GM23338 (cell line): ENCODE measurements around the gene ABHD5. TPM values are rescaled to one million over a fixed set of nuclear protein-coding genes. Genes with fewer than 3 reads are reported as not detected.

Experiments
- ATAC-seq: fragments of 200-7000 bp; cut with Tn5 transposase; 3 replicates; pipeline ENCODE4 v1.9.1; 2020
- DNase-seq: peaks from one replicate; pipeline ENCODE4 v3.0.0-alpha.2; 2015; ENCODE audit warnings: low spot score
- H2AFZ ChIP-seq: fragments of 200-600 bp; sonication (generic); 2 replicates; pipeline ENCODE4 v1.8.0; 2016; ENCODE audit warnings: antibody characterized with exemption, mild to moderate bottlenecking, moderate library complexity
- H3F3A ChIP-seq: fragments of 200-600 bp; sonication (generic); replicated peaks from 2 replicates; pipeline ENCODE4 v1.8.0; 2017; ENCODE audit warnings: antibody characterized with exemption, mixed run types, low read depth
- H3K27ac ChIP-seq: fragments of 200-600 bp; sonication (generic); 2 replicates; pipeline ENCODE4 v1.6.1; 2016; ENCODE audit warnings: low read depth
- H3K27me3 ChIP-seq: fragments of 200-600 bp; sonication (generic); 2 replicates; pipeline ENCODE4 v1.8.0; 2016; ENCODE audit warnings: mild to moderate bottlenecking, mixed run types, moderate library complexity; ENCODE audit not compliant: insufficient read depth
- H3K36me3 ChIP-seq: fragments of 200-600 bp; sonication (generic); 2 replicates; pipeline ENCODE4 v1.8.0; 2016; ENCODE audit warnings: mild to moderate bottlenecking; ENCODE audit not compliant: insufficient read depth
- H3K4me1 ChIP-seq: fragments of 200-600 bp; sonication (generic); 2 replicates; pipeline ENCODE4 v1.8.0; 2016; ENCODE audit warnings: mild to moderate bottlenecking, moderate library complexity; ENCODE audit not compliant: insufficient read depth
- H3K4me2 ChIP-seq: fragments of 200-600 bp; sonication (generic); 2 replicates; pipeline ENCODE4 v1.7.1; 2017; ENCODE audit warnings: mixed run types
- H3K4me3 ChIP-seq: fragments of 200-600 bp; sonication (generic); 2 replicates; pipeline ENCODE4 v1.6.1; 2016; ENCODE audit warnings: mixed run types
- H3K79me2 ChIP-seq: fragments of 200-600 bp; sonication (generic); replicated peaks from 2 replicates; pipeline ENCODE4 v1.8.0; 2017; ENCODE audit warnings: mild to moderate bottlenecking; ENCODE audit not compliant: insufficient read depth
- H3K9me2 ChIP-seq: fragments of 200-600 bp; sonication (generic); 2 replicates; pipeline ENCODE4 v1.8.0; 2017; ENCODE audit not compliant: insufficient read depth
- H4K20me1 ChIP-seq: fragments of 200-600 bp; sonication (generic); replicated peaks from 2 replicates; pipeline ENCODE4 v1.8.0; 2017; ENCODE audit warnings: mild to moderate bottlenecking; ENCODE audit not compliant: insufficient read depth
- H3K27ac Mint-ChIP-seq: 2 replicates; pipeline ENCODE4 v1.8.0; 2020; ENCODE audit warnings: inconsistent platforms, mild to moderate bottlenecking, moderate library complexity, mixed read lengths
- H3K27me3 Mint-ChIP-seq: 3 replicates; pipeline ENCODE4 v1.8.0; 2022; ENCODE audit warnings: low read depth, mild to moderate bottlenecking, moderate library complexity, mixed read lengths, inconsistent platforms; ENCODE audit not compliant: insufficient read depth, poor library complexity
- H3K36me3 Mint-ChIP-seq: 3 replicates; pipeline ENCODE4 v1.8.0; 2021; ENCODE audit warnings: low read depth, mild to moderate bottlenecking, inconsistent platforms, moderate library complexity, mixed read lengths
- H3K4me1 Mint-ChIP-seq: 3 replicates; pipeline ENCODE4 v1.8.0; 2020; ENCODE audit warnings: mild to moderate bottlenecking, inconsistent platforms, mixed read lengths
- H3K4me3 Mint-ChIP-seq: 3 replicates; pipeline ENCODE4 v1.8.0; 2021; ENCODE audit warnings: moderate library complexity, mild to moderate bottlenecking, inconsistent platforms, mixed read lengths
- H3K9me3 Mint-ChIP-seq: 3 replicates; pipeline ENCODE4 v1.8.0; 2020; ENCODE audit warnings: moderate library complexity, mild to moderate bottlenecking, inconsistent platforms, mixed read lengths
- CREB1 ChIP-seq: fragments of 250-450 bp; sonication (Bioruptor Pico); IDR thresholded peaks from 2 replicates; pipeline ENCODE4 v1.5.0; 2020; ENCODE audit warnings: low read depth, mild to moderate bottlenecking, moderate library complexity
- EZH2 ChIP-seq: fragments of 200-600 bp; sonication (generic); IDR thresholded peaks from one replicate; pipeline ENCODE4 v1.8.0; 2017; ENCODE audit warnings: antibody characterized with exemption, mild to moderate bottlenecking, low read depth; ENCODE audit not compliant: unreplicated experiment
- EZH2phosphoT487 ChIP-seq: fragments of 200-600 bp; sonication (generic); IDR thresholded peaks from one replicate; pipeline ENCODE4 v1.8.1; 2018; ENCODE audit warnings: antibody characterized with exemption; ENCODE audit not compliant: unreplicated experiment
- JUNB ChIP-seq: IDR thresholded peaks from one replicate; pipeline ENCODE4 v1.6.1; 2016; ENCODE audit warnings: antibody characterized with exemption; ENCODE audit not compliant: unreplicated experiment
- NANOG ChIP-seq: IDR thresholded peaks from 2 replicates; pipeline ENCODE4 v1.6.1; 2016; ENCODE audit warnings: antibody characterized with exemption, borderline replicate concordance
- POLR2AphosphoS5 ChIP-seq: IDR thresholded peaks from 2 replicates; pipeline ENCODE4 v1.6.1; 2016; ENCODE audit warnings: antibody characterized with exemption, low read depth
- STAT1 ChIP-seq: IDR thresholded peaks from one replicate; pipeline ENCODE4 v1.6.1; 2016; ENCODE audit warnings: antibody characterized with exemption; ENCODE audit not compliant: unreplicated experiment
- ZNF114 ChIP-seq: fragments of 250-450 bp; sonication (Bioruptor Pico); IDR thresholded peaks from 2 replicates; pipeline ENCODE4 v1.5.0; 2020; ENCODE audit warnings: mild to moderate bottlenecking, moderate library complexity
- ZNF331 ChIP-seq: fragments of 250-450 bp; sonication (Bioruptor Pico); IDR thresholded peaks from 2 replicates; pipeline ENCODE4 v1.5.0; 2020; ENCODE audit warnings: low read depth, mild to moderate bottlenecking, moderate library complexity
- polyA plus RNA-seq: library from polyadenylated mRNA; unstranded; fragments of >200 nt; fragmentation: Nextera tagmentation; extraction: Ambion mirVana; gene quantifications from 2 replicates; pipeline ENCODE4 v1.2.1, GENCODE V29; 2016
- total RNA-seq: library from RNA; depleted of rRNA; stranded (reverse); fragments of >200 nt; shearing (Covaris generic); gene quantifications from 2 replicates; pipeline ENCODE4 v1.2.3, GENCODE V29; 2014
- TF ChIP-seq, protein P1 (sequence below): IDR thresholded peaks from 2 replicates; pipeline ENCODE4 v1.6.1; 2016; ENCODE audit warnings: antibody characterized with exemption
- TF ChIP-seq, protein P2 (sequence below), 2 experiments: fragments of 200-600 bp in 1 of 2; sonication (generic) in 1 of 2; conservative IDR thresholded peaks; 2 replicates each; pipeline versions ENCODE4 v1.5.1 to v1.6.1; 2016 to 2017; ENCODE audit warnings: antibody characterized with exemption in 2 of 2, low read depth in 2 of 2, mild to moderate bottlenecking in 2 of 2, moderate library complexity in 1 of 2
- TF ChIP-seq, protein P3 (sequence below): fragments of 250-450 bp; sonication (Bioruptor Pico); IDR thresholded peaks from 2 replicates; pipeline ENCODE4 v1.5.0; 2020; ENCODE audit warnings: mild to moderate bottlenecking, moderate library complexity
- TF ChIP-seq, protein P4 (sequence below): IDR thresholded peaks from one replicate; pipeline ENCODE4 v1.6.1; 2018; ENCODE audit warnings: antibody characterized with exemption; ENCODE audit not compliant: unreplicated experiment

The ABHD5 gene
- total and polyA plus RNA-seq, 2 experiments from 2014 or later, result 12.1 to 12.3 TPM

DNA sequence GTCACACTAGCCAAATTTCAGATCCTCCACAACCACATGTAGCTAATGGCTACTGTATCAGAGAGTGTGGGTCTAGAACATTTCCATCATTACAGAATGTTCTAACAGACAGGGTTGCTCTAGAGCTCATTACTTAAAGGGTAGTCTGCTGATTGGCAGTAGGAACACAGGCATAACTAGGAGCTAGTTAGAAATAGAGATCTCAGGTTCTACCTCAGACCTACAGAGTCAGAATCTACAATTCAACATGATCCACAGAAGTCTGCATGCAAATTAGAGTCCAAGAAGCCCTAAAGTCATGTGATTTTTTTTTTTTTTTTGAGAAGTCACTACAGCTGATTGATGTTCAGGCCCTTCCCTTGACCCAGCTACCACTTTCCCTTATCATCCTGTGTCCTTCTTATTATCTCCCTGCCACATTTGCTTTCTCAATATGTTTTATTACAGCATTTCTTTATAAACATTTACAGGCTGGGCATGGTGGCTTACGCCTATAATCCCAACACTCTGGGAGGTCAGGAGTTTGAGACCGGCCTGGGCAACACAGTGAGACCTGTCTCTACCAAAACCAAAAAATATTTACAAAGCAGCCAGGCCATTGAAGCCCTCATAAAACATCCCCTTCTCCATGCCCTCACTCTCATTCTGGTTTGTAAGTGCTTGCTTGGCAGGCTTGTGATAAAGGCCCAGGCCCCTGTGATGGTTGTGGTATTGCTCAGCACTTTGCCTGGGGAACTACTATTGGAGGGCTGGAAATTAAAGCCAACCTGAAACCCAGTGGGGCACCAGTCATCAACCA is 3.8 kb upstream of the ABHD5 start:
- Histone ChIP-seq H3F3A (0 out of 2 replicates have a peak, but pooled peaks cover 4% of the 10 kb centered on the region), H2AFZ (no peak overlapping the region), H3K79me2 (peaks cover 2% of the 10 kb centered on the region; the same call in 1 of the 2 replicates), H3K27me3 (no peaks in the 10 kb centered on the region), H4K20me1 (no peaks in the 10 kb centered on the region), H3K4me2 (no peak overlapping the region), H3K9me2 (0 out of 2 replicates have a peak, but pooled peaks cover 5% of the 10 kb centered on the region), H3K36me3 (no peaks in the 10 kb centered on the region), H3K4me1 (peaks cover 12% of the 10 kb centered on the region), H3K4me3 (no peak overlapping the region), H3K27ac (no peak overlapping the region)
- peaks cover 4% of the 10 kb centered on the region for H3K27me3 Mint-ChIP-seq
- no peak overlapping the region for H3K4me3 Mint-ChIP-seq
- peaks cover 11% of the 10 kb centered on the region; the same call in 2 of the 3 replicates for H3K9me3 Mint-ChIP-seq
- H3K36me3 Mint-ChIP-seq, result peaks cover 13% of the 10 kb centered on the region; the same call in 2 of the 3 replicates
- H3K27ac Mint-ChIP-seq, result no peak overlapping the region
- DNase-seq (no peak), ATAC-seq (no peak)
- peaks cover 13% of the 10 kb centered on the region; the same call in 2 of the 3 replicates for H3K4me1 Mint-ChIP-seq
- TF ChIP-seq NANOG (no peak), JUNB (no peak), STAT1 (no peak), ZNF114 (CRISPR knock-in tag) (no peak), POLR2AphosphoS5 (no peak), ZNF331 (no peak), EZH2 (no peak), EZH2phosphoT487 (no peak), CREB1 (CRISPR knock-in tag) (no peak)
- TF ChIP-seq, protein P1, sequence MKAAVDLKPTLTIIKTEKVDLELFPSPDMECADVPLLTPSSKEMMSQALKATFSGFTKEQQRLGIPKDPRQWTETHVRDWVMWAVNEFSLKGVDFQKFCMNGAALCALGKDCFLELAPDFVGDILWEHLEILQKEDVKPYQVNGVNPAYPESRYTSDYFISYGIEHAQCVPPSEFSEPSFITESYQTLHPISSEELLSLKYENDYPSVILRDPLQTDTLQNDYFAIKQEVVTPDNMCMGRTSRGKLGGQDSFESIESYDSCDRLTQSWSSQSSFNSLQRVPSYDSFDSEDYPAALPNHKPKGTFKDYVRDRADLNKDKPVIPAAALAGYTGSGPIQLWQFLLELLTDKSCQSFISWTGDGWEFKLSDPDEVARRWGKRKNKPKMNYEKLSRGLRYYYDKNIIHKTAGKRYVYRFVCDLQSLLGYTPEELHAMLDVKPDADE, result no peak
- TF ChIP-seq, protein P2, sequence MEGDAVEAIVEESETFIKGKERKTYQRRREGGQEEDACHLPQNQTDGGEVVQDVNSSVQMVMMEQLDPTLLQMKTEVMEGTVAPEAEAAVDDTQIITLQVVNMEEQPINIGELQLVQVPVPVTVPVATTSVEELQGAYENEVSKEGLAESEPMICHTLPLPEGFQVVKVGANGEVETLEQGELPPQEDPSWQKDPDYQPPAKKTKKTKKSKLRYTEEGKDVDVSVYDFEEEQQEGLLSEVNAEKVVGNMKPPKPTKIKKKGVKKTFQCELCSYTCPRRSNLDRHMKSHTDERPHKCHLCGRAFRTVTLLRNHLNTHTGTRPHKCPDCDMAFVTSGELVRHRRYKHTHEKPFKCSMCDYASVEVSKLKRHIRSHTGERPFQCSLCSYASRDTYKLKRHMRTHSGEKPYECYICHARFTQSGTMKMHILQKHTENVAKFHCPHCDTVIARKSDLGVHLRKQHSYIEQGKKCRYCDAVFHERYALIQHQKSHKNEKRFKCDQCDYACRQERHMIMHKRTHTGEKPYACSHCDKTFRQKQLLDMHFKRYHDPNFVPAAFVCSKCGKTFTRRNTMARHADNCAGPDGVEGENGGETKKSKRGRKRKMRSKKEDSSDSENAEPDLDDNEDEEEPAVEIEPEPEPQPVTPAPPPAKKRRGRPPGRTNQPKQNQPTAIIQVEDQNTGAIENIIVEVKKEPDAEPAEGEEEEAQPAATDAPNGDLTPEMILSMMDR (conservative IDR thresholded peaks at IDR 0.05; ENCODE audit: low read depth in 2 of 2), result no peak
- TF ChIP-seq, protein P3, sequence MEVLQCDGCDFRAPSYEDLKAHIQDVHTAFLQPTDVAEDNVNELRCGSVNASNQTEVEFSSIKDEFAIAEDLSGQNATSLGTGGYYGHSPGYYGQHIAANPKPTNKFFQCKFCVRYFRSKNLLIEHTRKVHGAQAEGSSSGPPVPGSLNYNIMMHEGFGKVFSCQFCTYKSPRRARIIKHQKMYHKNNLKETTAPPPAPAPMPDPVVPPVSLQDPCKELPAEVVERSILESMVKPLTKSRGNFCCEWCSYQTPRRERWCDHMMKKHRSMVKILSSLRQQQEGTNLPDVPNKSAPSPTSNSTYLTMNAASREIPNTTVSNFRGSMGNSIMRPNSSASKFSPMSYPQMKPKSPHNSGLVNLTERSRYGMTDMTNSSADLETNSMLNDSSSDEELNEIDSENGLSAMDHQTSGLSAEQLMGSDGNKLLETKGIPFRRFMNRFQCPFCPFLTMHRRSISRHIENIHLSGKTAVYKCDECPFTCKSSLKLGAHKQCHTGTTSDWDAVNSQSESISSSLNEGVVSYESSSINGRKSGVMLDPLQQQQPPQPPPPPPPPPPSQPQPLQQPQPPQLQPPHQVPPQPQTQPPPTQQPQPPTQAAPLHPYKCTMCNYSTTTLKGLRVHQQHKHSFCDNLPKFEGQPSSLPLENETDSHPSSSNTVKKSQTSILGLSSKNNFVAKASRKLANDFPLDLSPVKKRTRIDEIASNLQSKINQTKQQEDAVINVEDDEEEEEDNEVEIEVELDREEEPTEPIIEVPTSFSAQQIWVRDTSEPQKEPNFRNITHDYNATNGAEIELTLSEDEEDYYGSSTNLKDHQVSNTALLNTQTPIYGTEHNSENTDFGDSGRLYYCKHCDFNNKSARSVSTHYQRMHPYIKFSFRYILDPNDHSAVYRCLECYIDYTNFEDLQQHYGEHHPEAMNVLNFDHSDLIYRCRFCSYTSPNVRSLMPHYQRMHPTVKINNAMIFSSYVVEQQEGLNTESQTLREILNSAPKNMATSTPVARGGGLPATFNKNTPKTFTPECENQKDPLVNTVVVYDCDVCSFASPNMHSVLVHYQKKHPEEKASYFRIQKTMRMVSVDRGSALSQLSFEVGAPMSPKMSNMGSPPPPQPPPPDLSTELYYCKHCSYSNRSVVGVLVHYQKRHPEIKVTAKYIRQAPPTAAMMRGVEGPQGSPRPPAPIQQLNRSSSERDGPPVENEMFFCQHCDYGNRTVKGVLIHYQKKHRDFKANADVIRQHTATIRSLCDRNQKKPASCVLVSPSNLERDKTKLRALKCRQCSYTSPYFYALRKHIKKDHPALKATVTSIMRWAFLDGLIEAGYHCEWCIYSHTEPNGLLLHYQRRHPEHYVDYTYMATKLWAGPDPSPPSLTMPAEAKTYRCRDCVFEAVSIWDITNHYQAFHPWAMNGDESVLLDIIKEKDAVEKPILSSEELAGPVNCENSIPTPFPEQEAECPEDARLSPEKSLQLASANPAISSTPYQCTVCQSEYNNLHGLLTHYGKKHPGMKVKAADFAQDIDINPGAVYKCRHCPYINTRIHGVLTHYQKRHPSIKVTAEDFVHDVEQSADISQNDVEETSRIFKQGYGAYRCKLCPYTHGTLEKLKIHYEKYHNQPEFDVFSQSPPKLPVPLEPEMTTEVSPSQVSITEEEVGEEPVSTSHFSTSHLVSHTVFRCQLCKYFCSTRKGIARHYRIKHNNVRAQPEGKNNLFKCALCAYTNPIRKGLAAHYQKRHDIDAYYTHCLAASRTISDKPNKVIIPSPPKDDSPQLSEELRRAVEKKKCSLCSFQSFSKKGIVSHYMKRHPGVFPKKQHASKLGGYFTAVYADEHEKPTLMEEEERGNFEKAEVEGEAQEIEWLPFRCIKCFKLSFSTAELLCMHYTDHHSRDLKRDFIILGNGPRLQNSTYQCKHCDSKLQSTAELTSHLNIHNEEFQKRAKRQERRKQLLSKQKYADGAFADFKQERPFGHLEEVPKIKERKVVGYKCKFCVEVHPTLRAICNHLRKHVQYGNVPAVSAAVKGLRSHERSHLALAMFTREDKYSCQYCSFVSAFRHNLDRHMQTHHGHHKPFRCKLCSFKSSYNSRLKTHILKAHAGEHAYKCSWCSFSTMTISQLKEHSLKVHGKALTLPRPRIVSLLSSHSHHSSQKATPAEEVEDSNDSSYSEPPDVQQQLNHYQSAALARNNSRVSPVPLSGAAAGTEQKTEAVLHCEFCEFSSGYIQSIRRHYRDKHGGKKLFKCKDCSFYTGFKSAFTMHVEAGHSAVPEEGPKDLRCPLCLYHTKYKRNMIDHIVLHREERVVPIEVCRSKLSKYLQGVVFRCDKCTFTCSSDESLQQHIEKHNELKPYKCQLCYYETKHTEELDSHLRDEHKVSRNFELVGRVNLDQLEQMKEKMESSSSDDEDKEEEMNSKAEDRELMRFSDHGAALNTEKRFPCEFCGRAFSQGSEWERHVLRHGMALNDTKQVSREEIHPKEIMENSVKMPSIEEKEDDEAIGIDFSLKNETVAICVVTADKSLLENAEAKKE (CRISPR knock-in tag), result no peak
- TF ChIP-seq, protein P4, sequence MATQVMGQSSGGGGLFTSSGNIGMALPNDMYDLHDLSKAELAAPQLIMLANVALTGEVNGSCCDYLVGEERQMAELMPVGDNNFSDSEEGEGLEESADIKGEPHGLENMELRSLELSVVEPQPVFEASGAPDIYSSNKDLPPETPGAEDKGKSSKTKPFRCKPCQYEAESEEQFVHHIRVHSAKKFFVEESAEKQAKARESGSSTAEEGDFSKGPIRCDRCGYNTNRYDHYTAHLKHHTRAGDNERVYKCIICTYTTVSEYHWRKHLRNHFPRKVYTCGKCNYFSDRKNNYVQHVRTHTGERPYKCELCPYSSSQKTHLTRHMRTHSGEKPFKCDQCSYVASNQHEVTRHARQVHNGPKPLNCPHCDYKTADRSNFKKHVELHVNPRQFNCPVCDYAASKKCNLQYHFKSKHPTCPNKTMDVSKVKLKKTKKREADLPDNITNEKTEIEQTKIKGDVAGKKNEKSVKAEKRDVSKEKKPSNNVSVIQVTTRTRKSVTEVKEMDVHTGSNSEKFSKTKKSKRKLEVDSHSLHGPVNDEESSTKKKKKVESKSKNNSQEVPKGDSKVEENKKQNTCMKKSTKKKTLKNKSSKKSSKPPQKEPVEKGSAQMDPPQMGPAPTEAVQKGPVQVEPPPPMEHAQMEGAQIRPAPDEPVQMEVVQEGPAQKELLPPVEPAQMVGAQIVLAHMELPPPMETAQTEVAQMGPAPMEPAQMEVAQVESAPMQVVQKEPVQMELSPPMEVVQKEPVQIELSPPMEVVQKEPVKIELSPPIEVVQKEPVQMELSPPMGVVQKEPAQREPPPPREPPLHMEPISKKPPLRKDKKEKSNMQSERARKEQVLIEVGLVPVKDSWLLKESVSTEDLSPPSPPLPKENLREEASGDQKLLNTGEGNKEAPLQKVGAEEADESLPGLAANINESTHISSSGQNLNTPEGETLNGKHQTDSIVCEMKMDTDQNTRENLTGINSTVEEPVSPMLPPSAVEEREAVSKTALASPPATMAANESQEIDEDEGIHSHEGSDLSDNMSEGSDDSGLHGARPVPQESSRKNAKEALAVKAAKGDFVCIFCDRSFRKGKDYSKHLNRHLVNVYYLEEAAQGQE, result no peak
